ENCODE measurements around the gene ALKBH1.

ALKBH1 gene

GRCh38 chr14:77645520-77646230 is 62.1 kb downstream of the ALKBH1 start:
- H3K9ac ChIP-seq (ENCODE audit: low read length): no peak overlapping the region
- H4K20me1 ChIP-seq (ENCODE audit: low read depth, low read length): no peaks in the 10 kb centered on the region
- TF ChIP-seq EZH2phosphoT487 (conservative IDR thresholded peaks at IDR 0.05; ENCODE audit: low read length): no peak
- TF ChIP-seq, protein P1, sequence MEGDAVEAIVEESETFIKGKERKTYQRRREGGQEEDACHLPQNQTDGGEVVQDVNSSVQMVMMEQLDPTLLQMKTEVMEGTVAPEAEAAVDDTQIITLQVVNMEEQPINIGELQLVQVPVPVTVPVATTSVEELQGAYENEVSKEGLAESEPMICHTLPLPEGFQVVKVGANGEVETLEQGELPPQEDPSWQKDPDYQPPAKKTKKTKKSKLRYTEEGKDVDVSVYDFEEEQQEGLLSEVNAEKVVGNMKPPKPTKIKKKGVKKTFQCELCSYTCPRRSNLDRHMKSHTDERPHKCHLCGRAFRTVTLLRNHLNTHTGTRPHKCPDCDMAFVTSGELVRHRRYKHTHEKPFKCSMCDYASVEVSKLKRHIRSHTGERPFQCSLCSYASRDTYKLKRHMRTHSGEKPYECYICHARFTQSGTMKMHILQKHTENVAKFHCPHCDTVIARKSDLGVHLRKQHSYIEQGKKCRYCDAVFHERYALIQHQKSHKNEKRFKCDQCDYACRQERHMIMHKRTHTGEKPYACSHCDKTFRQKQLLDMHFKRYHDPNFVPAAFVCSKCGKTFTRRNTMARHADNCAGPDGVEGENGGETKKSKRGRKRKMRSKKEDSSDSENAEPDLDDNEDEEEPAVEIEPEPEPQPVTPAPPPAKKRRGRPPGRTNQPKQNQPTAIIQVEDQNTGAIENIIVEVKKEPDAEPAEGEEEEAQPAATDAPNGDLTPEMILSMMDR (IDR thresholded peaks at IDR 0.05; ENCODE audit: insufficient read depth, low read length, poor library complexity, severe bottlenecking): no peak
- H3K9me2 ChIP-seq (replicated peaks; ENCODE audit: insufficient read depth, low read length): no peaks in the 10 kb centered on the region
- no peaks in the 10 kb centered on the region for H3K79me2 ChIP-seq (ENCODE audit: insufficient read depth, low read length)
- no peaks in the 10 kb centered on the region for H3F3A ChIP-seq (ENCODE audit: insufficient read depth)
- no peak overlapping the region for H3K4me2 ChIP-seq (ENCODE audit: low read depth, low read length, poor library complexity, severe bottlenecking)
- no peaks in the 10 kb centered on the region for H3K27me3 ChIP-seq (ENCODE audit: low read length)
- no peak overlapping the region for H3K4me3 ChIP-seq (ENCODE audit: insufficient read depth, low read length, poor library complexity, severe bottlenecking)
- no peaks in the 10 kb centered on the region for H3K9me3 ChIP-seq (ENCODE audit: insufficient read depth, low read length)
- no peaks in the 10 kb centered on the region for H3K36me3 ChIP-seq (ENCODE audit: low read length)
- no peak overlapping the region for H2AFZ ChIP-seq (ENCODE audit: low read depth, low read length, severe bottlenecking)
- H3K27ac ChIP-seq (ENCODE audit: low read depth, low read length): no peak overlapping the region

GRCh38 chr14:77642407-77642806 is 65.4 kb downstream of the ALKBH1 start:
- TF ChIP-seq EZH2phosphoT487 (conservative IDR thresholded peaks at IDR 0.05; ENCODE audit: low read length): no peak
- TF ChIP-seq, protein P1 (IDR thresholded peaks at IDR 0.05; ENCODE audit: insufficient read depth, low read length, poor library complexity, severe bottlenecking): no peak
- H2AFZ ChIP-seq (ENCODE audit: low read depth, low read length, severe bottlenecking): no peak overlapping the region
- no peaks in the 10 kb centered on the region for H3K9me3 ChIP-seq (ENCODE audit: insufficient read depth, low read length)
- no peaks in the 10 kb centered on the region for H3K27me3 ChIP-seq (ENCODE audit: low read length)
- no peak overlapping the region for H3K4me3 ChIP-seq (ENCODE audit: insufficient read depth, low read length, poor library complexity, severe bottlenecking)
- H3K27ac ChIP-seq (ENCODE audit: low read depth, low read length): no peak overlapping the region
- H3F3A ChIP-seq (ENCODE audit: insufficient read depth): no peaks in the 10 kb centered on the region
- H3K4me2 ChIP-seq (ENCODE audit: low read depth, low read length, poor library complexity, severe bottlenecking): no peak overlapping the region
- H3K79me2 ChIP-seq (ENCODE audit: insufficient read depth, low read length): no peaks in the 10 kb centered on the region
- no peaks in the 10 kb centered on the region for H4K20me1 ChIP-seq (ENCODE audit: low read depth, low read length)
- H3K36me3 ChIP-seq (ENCODE audit: low read length): no peaks in the 10 kb centered on the region
- H3K9me2 ChIP-seq (replicated peaks; ENCODE audit: insufficient read depth, low read length): no peaks in the 10 kb centered on the region
- no peak overlapping the region for H3K9ac ChIP-seq (ENCODE audit: low read length)

DNA sequence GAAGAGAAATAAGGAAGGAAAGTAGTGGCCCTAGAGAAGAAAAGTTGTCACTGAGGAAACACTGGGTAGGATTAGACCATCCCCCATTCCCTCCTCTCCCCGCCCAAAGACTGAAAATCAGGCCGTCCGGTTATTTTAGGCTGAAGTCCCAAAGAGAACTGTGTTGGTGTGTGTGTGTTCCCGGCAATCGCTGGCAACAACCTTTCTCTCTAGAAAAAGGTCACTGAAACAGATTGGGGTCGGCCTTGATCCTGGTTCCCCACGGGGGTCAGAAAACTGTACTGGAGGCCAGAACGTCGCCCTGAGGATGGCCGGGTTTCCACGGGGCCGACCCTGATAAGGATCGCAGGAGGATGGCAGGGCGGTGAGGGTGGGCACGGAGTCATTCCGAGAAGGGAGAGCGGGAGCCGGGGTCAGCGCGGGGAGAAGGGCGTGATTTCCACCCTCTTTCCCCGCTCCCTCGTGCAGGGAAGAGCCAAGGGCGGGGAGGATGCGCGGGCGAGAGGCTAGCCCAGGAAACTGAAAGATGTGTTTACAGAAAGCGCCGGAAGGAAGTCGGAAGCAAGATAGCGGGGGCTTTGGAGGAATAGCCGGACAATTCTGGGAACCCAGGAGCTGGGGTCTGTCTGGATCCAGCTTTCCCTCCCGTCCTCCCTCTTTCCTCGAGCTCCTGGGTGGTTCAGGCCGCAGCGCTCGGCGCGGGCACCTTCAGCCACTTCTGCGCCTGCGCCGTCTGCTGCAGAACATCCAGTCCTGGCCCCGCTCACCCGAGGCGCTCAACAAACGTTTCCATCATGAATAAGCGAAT is 66.1 kb downstream of the ALKBH1 start:
- Histone ChIP-seq H2AFZ (ENCODE audit: low read depth, low read length, severe bottlenecking) (peak overlapping the region; percentile 46), H3F3A (ENCODE audit: insufficient read depth) (no peaks in the 10 kb centered on the region), H3K4me3 (ENCODE audit: insufficient read depth, low read length, poor library complexity, severe bottlenecking) (no peak overlapping the region), H3K9me2 (replicated peaks; ENCODE audit: insufficient read depth, low read length) (no peaks in the 10 kb centered on the region), H3K79me2 (ENCODE audit: insufficient read depth, low read length) (no peaks in the 10 kb centered on the region), H3K9me3 (ENCODE audit: insufficient read depth, low read length) (no peaks in the 10 kb centered on the region), H3K4me2 (ENCODE audit: low read depth, low read length, poor library complexity, severe bottlenecking) (peak overlapping the region; percentile 15), H4K20me1 (ENCODE audit: low read depth, low read length) (no peaks in the 10 kb centered on the region), H3K9ac (ENCODE audit: low read length) (no peak overlapping the region), H3K27ac (ENCODE audit: low read depth, low read length) (no peak overlapping the region), H3K36me3 (ENCODE audit: low read length) (no peaks in the 10 kb centered on the region), H3K27me3 (ENCODE audit: low read length) (no peaks in the 10 kb centered on the region)
- TF ChIP-seq EZH2phosphoT487 (conservative IDR thresholded peaks at IDR 0.05; ENCODE audit: low read length): no peak
- TF ChIP-seq, protein P1 (IDR thresholded peaks at IDR 0.05; ENCODE audit: insufficient read depth, low read length, poor library complexity, severe bottlenecking): no peak

Measured in SU-DHL-6 (cell line).